Activated CD4-positive, alpha-beta T cell treated with anti-CD3 and anti-CD28 coated beads, Interleukin-10, Interleukin-2, amounts not matched to agents 100 ng/mL and 50 ng/mL, durations not matched to agents 16 hours and 8 hours (primary cell): Measurements from ENCODE around the gene ZNHIT1.

ENCODE experiments used
- DNase-seq: peaks from one replicate; pipeline ENCODE4 v3.0.0-alpha.2; 2020

ZNHIT1 gene

GRCh38 chr7:101220295-101220694 is 2.3 kb downstream of the ZNHIT1 start:
- DNase-seq, result no peak

DNA sequence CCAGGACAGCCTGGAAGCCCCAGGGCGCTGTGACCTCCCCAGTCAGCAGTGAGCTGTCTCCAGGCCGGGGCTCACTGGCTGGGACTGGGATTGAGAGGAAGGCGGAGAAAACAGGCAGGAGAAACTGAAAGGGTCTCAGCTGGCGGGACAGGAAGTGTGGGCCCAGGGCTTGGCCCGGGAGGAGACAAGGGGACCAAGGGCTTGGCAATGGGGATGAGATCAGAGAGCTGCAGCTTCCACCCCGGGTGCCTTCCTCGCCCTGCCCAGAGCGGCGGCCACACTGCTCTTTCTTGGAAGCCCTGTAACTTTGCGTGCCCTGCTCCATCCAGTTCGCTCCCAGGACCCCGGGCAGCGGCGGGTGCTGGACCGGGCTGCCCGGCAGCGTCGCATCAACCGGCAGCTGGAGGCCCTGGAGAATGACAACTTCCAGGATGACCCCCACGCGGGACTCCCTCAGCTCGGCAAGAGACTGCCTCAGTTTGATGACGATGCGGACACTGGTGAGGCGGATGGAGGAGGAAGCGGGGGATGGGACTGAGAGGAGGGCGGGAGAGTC is 4.4 kb downstream of the ZNHIT1 start:
- DNase-seq, result no peak

- DNase-seq, result no peak
Observed at GRCh38 chr7:101223528-101223927, 5.6 kb downstream of the ZNHIT1 start.

- DNase-seq, result no peak
Observed at GRCh38 chr7:101225650-101226049, 7.7 kb downstream of the ZNHIT1 start.

- DNase-seq, result no peak
Observed at GRCh38 chr7:101226721-101227120, 8.8 kb downstream of the ZNHIT1 start.

GRCh38 chr7:101231644-101232043 is 13.7 kb downstream of the ZNHIT1 start:
- no peak for DNase-seq

GRCh38 chr7:101232141-101232850 is 14.3 kb downstream of the ZNHIT1 start:
- DNase-seq, result no peak

GRCh38 chr7:101233907-101234547 is 16.1 kb downstream of the ZNHIT1 start:
- DNase-seq, result no peak

DNA sequence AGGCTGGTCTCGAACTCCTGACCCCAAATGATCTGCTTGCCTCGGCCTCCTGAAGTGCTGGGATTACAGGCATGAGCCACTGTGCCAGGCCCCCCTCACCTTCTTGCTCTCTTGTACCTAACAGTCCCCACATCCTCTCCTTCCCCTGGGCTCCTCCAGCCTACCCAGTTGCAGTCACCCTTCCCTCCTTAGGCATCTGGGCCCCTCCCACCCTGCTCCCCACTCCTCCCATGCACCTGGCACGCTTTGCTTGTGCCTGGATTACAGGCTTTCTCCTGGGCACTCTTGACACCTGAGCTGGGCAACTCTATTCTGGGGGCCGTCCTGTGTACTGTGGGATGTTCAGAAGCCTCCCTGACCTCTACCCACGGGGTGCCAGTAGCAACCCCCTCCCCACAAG is 16.7 kb downstream of the ZNHIT1 start:
- no peak for DNase-seq

DNA sequence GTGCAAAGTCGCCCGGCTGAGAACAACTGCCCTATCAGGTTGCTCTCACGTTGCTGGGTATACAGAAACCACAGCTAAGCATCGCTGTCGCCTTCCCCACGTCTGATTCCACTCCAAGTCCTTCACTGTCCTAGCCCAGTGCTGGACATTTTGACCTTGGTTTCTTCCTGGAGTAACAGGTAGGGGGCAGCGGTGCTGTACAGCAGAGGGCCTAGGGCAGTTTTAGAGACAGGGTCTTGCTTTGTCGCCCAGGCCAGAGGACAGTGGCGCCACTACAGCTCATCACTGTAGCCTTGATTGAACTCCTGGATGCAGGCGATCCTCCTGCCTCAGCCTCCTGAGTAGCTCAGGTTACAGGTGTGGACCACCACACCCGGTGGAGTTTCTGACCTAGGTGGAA is 17.1 kb downstream of the ZNHIT1 start:
- DNase-seq, result no peak

DNA sequence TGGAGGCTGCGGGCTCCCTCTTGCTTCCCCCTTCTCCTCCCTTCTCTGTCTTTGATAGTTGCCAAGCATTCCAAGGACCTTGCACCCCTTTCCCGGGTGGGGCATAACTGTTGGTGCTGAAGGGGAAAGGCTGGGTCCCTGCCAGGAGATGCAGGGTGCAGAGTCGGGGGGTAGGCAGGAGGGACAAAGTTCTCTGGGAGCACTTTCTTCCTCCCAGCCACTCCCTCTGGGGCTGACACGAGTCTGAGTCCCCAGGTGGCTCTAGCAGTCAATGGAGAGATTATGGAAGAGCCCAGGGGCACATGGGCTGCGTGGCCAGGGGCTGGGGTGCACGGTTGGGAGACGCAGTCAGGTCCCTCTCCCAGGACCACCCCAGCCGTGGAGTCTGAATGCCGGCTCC is 17.6 kb downstream of the ZNHIT1 start:
- no peak for DNase-seq

DNA sequence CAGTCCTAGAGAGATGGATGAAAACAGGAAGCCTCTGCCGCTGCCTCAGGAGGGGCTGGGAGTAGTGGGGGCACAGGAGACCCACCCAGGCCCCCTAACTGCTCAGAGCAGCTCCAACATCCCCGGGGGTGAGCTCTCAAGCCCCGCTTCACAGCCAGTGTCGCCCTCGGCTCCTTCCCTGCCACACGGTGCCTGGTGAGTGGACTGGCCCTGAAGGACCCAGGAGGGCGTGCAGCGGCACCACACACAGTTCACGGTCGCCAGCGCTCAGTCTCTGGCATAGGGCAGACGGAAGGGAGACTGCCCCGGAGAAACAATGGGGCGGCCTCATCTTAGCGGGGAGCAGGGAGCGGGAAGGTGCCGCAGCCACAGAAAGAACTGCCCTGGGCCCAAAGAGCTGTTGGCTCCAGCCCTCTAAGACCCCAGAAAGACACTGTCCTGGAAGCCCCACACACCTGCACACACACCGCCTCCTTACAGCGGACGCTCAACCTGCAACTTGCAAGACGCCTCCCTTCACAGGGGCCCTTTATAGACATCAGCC is 18.4 kb downstream of the ZNHIT1 start:
- no peak for DNase-seq

GRCh38 chr7:101237206-101238067 is 19.5 kb downstream of the ZNHIT1 start, which contains the start of gene CLDN15:
Gene CLDN15 (minus strand): TSS chr7:101237802. CDS start chr7:101237581, 221 bp downstream.
- DNase-seq, result no peak

GRCh38 chr7:101238226-101239182 is 20.5 kb downstream of the ZNHIT1 start:
- DNase-seq, result no peak

DNA sequence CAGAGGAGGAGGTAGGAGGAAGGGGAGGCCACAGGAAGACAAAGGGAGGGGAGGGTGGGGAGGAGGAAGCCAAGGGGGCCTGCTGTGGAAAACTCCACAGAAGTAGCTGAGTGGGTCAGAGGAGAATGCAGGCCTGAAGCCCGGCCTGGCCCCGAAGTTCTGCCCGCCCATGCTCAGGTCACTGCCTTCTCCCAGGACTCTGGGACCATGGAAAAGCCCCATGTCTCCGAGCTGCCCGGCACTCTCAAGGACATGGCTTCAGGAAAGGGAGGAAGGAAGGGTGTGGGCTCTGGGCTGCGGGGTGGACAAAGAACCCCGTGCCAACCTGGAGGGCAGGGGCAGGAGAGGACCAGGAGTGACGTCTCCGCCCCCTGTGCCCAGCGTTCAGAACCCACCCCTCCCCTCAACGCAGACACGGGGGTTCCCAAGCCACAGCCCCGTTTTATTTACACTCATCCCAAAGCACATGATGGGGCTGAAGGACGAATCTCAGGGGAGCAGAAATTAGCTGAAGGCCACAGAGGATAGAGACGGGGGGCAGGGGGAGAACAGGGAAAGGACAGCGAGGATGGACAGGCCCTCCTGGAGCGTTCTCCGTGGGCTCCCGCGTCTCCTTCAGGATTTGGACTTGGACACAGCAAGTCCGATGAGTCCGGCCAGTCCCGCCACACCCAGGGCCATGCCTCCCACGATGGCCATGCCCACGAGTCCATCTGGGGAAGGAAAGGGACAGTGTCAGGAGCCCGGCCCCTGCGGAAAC is 21.4 kb downstream of the ZNHIT1 start:
- no peak for DNase-seq

DNA sequence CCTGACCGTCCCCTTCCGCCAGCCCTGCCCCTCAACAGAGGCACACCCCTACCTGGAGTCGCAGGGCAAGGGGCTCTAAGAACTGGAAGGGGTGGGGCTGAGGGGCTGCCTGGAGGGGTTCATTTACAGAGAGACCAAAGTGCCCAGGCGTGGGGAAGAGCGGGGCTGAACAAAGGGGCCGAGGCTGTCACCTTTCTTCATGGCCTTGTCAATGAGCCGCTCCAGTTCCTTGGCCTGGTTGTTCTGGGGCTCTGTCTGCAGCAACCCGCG is 21.9 kb downstream of the ZNHIT1 start:
- DNase-seq, result no peak

DNA sequence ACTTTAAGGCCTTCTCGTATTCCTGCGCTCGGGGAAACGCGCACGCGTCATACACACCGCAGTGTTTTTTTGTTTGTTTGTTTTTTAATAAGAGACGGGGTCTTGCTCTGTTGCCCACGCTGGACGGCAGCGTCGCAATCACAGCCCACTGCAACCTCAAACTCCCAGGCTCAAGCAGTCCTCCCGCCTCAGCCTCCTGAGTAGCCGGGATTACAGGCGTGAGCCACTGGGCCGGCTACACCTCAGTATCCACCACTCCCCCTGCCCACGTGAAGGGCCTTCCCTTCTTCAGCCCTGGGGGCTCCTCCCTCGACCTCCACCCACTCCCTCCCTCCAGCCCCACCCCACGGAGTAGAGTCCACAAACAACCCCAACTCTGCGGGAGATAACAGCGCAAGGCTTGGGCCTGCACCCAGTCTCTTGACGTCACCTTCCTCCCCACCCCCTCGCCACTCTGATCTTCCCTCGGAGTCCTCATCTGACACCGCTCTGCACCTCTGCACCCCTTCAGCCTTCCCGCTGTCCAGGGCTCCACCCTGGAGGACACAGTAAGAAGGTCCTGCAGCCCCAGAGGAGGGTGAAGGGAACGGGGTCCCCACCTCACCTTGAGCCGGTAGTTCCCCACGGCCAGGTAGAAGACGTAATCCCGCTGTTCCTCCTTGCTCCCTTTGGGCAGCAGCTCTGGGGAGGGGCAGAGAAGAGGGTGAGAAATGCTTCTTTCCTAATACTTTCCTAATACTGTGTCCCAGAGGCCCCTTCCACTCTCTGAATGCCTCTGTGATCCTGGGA is 22.5 kb downstream of the ZNHIT1 start:
- no peak for DNase-seq

GRCh38 chr7:101241015-101241363 is 23.0 kb downstream of the ZNHIT1 start:
- no peak for DNase-seq

DNA sequence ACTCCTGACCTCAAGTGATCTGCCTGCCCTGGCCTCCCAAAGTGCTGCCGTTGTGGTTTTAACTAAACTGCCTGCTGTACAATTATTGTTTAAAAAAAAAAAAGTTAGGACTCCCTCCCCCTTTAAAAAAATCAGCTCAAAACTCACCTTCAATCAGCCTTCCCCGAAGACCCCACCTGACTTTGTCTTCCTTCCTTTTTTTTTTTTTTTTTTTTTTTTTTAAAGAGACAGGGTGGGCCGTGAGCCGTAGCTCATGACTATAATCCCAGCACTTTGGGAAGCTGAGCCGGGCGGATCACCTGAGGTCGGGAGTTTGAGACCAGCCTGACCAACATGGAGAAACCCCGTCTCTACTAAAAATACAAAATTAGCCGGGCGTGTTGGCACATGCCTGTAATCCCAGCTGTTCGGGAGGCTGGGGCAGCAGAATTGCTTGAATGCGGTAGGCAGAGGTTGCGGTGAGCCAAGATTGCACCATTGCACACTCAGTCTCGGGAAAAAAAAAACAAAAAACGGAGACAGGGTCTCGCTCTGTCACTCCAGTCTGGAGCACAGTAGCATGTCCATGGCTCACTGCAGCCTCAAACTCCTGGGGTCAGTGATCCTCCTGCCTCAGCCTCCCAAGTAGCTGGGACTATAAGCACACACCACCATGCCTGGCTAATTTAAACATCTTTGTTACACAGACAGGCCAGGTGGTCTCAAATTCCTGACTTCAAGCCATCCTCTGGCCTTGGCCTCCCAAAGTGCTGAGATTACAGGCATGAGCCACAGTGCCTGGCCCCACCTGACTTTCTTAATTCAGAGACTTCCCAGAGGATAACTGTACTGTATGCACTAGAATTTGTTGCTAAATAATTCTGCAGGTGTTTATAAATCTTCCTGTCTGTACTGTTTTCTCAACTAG is 23.7 kb downstream of the ZNHIT1 start:
- no peak for DNase-seq
